GM23338 (cell line): Measurements from ENCODE around the gene FCER2. TPM values are rescaled to one million over a fixed set of nuclear protein-coding genes. Genes with fewer than 3 reads are reported as not detected.

ENCODE experiments used
- ATAC-seq: fragments of 200-7000 bp; cut with Tn5 transposase; 3 replicates; pipeline ENCODE4 v1.9.1; 2020
- DNase-seq: peaks from one replicate; pipeline ENCODE4 v3.0.0-alpha.2; 2015; ENCODE audit warnings: low spot score
- H2AFZ ChIP-seq: fragments of 200-600 bp; sonication (generic); 2 replicates; pipeline ENCODE4 v1.8.0; 2016; ENCODE audit warnings: antibody characterized with exemption, mild to moderate bottlenecking, moderate library complexity
- H3F3A ChIP-seq: fragments of 200-600 bp; sonication (generic); replicated peaks from 2 replicates; pipeline ENCODE4 v1.8.0; 2017; ENCODE audit warnings: antibody characterized with exemption, mixed run types, low read depth
- H3K27ac ChIP-seq: fragments of 200-600 bp; sonication (generic); 2 replicates; pipeline ENCODE4 v1.6.1; 2016; ENCODE audit warnings: low read depth
- H3K27me3 ChIP-seq: fragments of 200-600 bp; sonication (generic); 2 replicates; pipeline ENCODE4 v1.8.0; 2016; ENCODE audit warnings: mild to moderate bottlenecking, mixed run types, moderate library complexity; ENCODE audit not compliant: insufficient read depth
- H3K36me3 ChIP-seq: fragments of 200-600 bp; sonication (generic); 2 replicates; pipeline ENCODE4 v1.8.0; 2016; ENCODE audit warnings: mild to moderate bottlenecking; ENCODE audit not compliant: insufficient read depth
- H3K4me1 ChIP-seq: fragments of 200-600 bp; sonication (generic); 2 replicates; pipeline ENCODE4 v1.8.0; 2016; ENCODE audit warnings: mild to moderate bottlenecking, moderate library complexity; ENCODE audit not compliant: insufficient read depth
- H3K4me2 ChIP-seq: fragments of 200-600 bp; sonication (generic); 2 replicates; pipeline ENCODE4 v1.7.1; 2017; ENCODE audit warnings: mixed run types
- H3K4me3 ChIP-seq: fragments of 200-600 bp; sonication (generic); 2 replicates; pipeline ENCODE4 v1.6.1; 2016; ENCODE audit warnings: mixed run types
- H3K79me2 ChIP-seq: fragments of 200-600 bp; sonication (generic); replicated peaks from 2 replicates; pipeline ENCODE4 v1.8.0; 2017; ENCODE audit warnings: mild to moderate bottlenecking; ENCODE audit not compliant: insufficient read depth
- H3K9me2 ChIP-seq: fragments of 200-600 bp; sonication (generic); 2 replicates; pipeline ENCODE4 v1.8.0; 2017; ENCODE audit not compliant: insufficient read depth
- H4K20me1 ChIP-seq: fragments of 200-600 bp; sonication (generic); replicated peaks from 2 replicates; pipeline ENCODE4 v1.8.0; 2017; ENCODE audit warnings: mild to moderate bottlenecking; ENCODE audit not compliant: insufficient read depth
- H3K27ac Mint-ChIP-seq: 2 replicates; pipeline ENCODE4 v1.8.0; 2020; ENCODE audit warnings: inconsistent platforms, mild to moderate bottlenecking, moderate library complexity, mixed read lengths
- H3K27me3 Mint-ChIP-seq: 3 replicates; pipeline ENCODE4 v1.8.0; 2022; ENCODE audit warnings: low read depth, mild to moderate bottlenecking, moderate library complexity, mixed read lengths, inconsistent platforms; ENCODE audit not compliant: insufficient read depth, poor library complexity
- H3K36me3 Mint-ChIP-seq: 3 replicates; pipeline ENCODE4 v1.8.0; 2021; ENCODE audit warnings: low read depth, mild to moderate bottlenecking, inconsistent platforms, moderate library complexity, mixed read lengths
- H3K4me1 Mint-ChIP-seq: 3 replicates; pipeline ENCODE4 v1.8.0; 2020; ENCODE audit warnings: mild to moderate bottlenecking, inconsistent platforms, mixed read lengths
- H3K4me3 Mint-ChIP-seq: 3 replicates; pipeline ENCODE4 v1.8.0; 2021; ENCODE audit warnings: moderate library complexity, mild to moderate bottlenecking, inconsistent platforms, mixed read lengths
- H3K9me3 Mint-ChIP-seq: 3 replicates; pipeline ENCODE4 v1.8.0; 2020; ENCODE audit warnings: moderate library complexity, mild to moderate bottlenecking, inconsistent platforms, mixed read lengths
- CREB1 ChIP-seq: fragments of 250-450 bp; sonication (Bioruptor Pico); IDR thresholded peaks from 2 replicates; pipeline ENCODE4 v1.5.0; 2020; ENCODE audit warnings: low read depth, mild to moderate bottlenecking, moderate library complexity
- EZH2 ChIP-seq: fragments of 200-600 bp; sonication (generic); IDR thresholded peaks from one replicate; pipeline ENCODE4 v1.8.0; 2017; ENCODE audit warnings: antibody characterized with exemption, mild to moderate bottlenecking, low read depth; ENCODE audit not compliant: unreplicated experiment
- EZH2phosphoT487 ChIP-seq: fragments of 200-600 bp; sonication (generic); IDR thresholded peaks from one replicate; pipeline ENCODE4 v1.8.1; 2018; ENCODE audit warnings: antibody characterized with exemption; ENCODE audit not compliant: unreplicated experiment
- JUNB ChIP-seq: IDR thresholded peaks from one replicate; pipeline ENCODE4 v1.6.1; 2016; ENCODE audit warnings: antibody characterized with exemption; ENCODE audit not compliant: unreplicated experiment
- NANOG ChIP-seq: IDR thresholded peaks from 2 replicates; pipeline ENCODE4 v1.6.1; 2016; ENCODE audit warnings: antibody characterized with exemption, borderline replicate concordance
- POLR2AphosphoS5 ChIP-seq: IDR thresholded peaks from 2 replicates; pipeline ENCODE4 v1.6.1; 2016; ENCODE audit warnings: antibody characterized with exemption, low read depth
- STAT1 ChIP-seq: IDR thresholded peaks from one replicate; pipeline ENCODE4 v1.6.1; 2016; ENCODE audit warnings: antibody characterized with exemption; ENCODE audit not compliant: unreplicated experiment
- ZNF114 ChIP-seq: fragments of 250-450 bp; sonication (Bioruptor Pico); IDR thresholded peaks from 2 replicates; pipeline ENCODE4 v1.5.0; 2020; ENCODE audit warnings: mild to moderate bottlenecking, moderate library complexity
- ZNF331 ChIP-seq: fragments of 250-450 bp; sonication (Bioruptor Pico); IDR thresholded peaks from 2 replicates; pipeline ENCODE4 v1.5.0; 2020; ENCODE audit warnings: low read depth, mild to moderate bottlenecking, moderate library complexity
- polyA plus RNA-seq: library from polyadenylated mRNA; unstranded; fragments of >200 nt; fragmentation: Nextera tagmentation; extraction: Ambion mirVana; gene quantifications from 2 replicates; pipeline ENCODE4 v1.2.1, GENCODE V29; 2016
- total RNA-seq: library from RNA; depleted of rRNA; stranded (reverse); fragments of >200 nt; shearing (Covaris generic); gene quantifications from 2 replicates; pipeline ENCODE4 v1.2.3, GENCODE V29; 2014
- TF ChIP-seq, protein P1 (sequence below): IDR thresholded peaks from one replicate; pipeline ENCODE4 v1.6.1; 2018; ENCODE audit warnings: antibody characterized with exemption; ENCODE audit not compliant: unreplicated experiment
- TF ChIP-seq, protein P2 (sequence below): fragments of 250-450 bp; sonication (Bioruptor Pico); IDR thresholded peaks from 2 replicates; pipeline ENCODE4 v1.5.0; 2020; ENCODE audit warnings: mild to moderate bottlenecking, moderate library complexity
- TF ChIP-seq, protein P3 (sequence below): IDR thresholded peaks from 2 replicates; pipeline ENCODE4 v1.6.1; 2016; ENCODE audit warnings: antibody characterized with exemption

The FCER2 gene
- total and polyA plus RNA-seq, 2 experiments from 2014 or later = 0.29 TPM; not detected in 1

DNA sequence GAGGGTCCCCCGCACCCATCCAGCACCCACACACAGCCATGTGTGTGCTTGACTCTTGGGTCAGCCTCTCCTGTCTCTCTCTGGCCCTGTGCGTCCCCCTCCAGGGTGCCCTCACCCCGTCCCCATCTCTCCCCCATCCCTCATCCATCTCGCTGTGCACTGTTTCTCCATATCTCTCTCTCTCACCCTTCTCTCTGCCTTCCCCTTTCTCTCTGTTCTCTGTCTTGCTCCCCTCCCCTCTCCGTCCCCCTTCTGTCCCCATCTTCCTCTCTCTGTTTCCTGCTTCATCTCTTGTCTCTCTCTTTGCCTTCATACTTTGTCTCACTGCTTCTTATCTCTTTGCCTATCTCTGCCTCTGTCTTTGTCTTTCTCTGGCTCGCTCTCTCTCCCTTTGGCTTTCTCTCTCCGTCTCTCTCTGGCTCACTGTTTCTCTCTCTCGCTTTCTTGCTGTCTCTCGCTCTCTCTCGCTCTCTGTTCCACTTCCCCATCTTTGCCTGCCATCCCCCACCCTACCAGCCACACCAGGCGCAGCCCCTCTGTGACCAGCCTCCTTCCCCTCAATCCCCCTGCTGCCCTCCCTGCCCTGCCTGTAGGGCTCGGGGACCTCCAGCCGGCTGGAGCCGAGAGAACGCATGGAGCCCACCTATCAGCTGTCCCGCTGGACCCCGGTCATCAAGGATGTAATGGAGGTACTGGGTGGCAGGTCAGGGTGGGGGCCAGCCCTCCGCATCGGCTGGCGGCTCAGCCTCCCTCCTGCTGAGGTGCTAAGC, 56.1 kb downstream of the FCER2 start (continued):
- TF ChIP-seq, protein P1, sequence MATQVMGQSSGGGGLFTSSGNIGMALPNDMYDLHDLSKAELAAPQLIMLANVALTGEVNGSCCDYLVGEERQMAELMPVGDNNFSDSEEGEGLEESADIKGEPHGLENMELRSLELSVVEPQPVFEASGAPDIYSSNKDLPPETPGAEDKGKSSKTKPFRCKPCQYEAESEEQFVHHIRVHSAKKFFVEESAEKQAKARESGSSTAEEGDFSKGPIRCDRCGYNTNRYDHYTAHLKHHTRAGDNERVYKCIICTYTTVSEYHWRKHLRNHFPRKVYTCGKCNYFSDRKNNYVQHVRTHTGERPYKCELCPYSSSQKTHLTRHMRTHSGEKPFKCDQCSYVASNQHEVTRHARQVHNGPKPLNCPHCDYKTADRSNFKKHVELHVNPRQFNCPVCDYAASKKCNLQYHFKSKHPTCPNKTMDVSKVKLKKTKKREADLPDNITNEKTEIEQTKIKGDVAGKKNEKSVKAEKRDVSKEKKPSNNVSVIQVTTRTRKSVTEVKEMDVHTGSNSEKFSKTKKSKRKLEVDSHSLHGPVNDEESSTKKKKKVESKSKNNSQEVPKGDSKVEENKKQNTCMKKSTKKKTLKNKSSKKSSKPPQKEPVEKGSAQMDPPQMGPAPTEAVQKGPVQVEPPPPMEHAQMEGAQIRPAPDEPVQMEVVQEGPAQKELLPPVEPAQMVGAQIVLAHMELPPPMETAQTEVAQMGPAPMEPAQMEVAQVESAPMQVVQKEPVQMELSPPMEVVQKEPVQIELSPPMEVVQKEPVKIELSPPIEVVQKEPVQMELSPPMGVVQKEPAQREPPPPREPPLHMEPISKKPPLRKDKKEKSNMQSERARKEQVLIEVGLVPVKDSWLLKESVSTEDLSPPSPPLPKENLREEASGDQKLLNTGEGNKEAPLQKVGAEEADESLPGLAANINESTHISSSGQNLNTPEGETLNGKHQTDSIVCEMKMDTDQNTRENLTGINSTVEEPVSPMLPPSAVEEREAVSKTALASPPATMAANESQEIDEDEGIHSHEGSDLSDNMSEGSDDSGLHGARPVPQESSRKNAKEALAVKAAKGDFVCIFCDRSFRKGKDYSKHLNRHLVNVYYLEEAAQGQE = no peak
- TF ChIP-seq CREB1 (CRISPR knock-in tag) = no peak
- no peak for TF ChIP-seq JUNB
- TF ChIP-seq STAT1 = no peak

DNA sequence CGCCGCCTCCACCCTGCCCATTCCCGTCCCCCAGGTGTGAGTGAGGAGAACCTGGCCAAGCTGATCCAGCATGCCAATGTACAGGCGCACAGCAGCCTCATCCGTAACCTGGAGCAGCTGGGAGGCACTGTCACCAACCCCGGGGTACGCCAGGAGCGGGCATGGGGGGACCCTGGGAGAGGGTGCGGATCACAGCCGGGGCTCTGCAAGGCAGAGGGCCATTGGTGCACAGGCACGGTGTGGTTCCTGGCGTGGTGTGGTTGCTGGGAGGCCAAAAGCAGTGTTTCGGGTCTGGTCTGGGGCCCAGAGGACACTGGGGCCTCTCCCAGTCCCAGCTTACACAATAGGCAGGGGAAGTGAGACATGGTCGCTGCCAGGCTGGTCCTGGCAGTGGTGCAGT, 56.8 kb downstream of the FCER2 start:
- ATAC-seq = no peak
- no peak overlapping the region for H3K27ac ChIP-seq
- H3K27me3 ChIP-seq = no peaks in the 10 kb centered on the region
- no peak overlapping the region for H3K4me3 Mint-ChIP-seq
- no peak overlapping the region for H3K27ac Mint-ChIP-seq
- no peak overlapping the region for H3K4me2 ChIP-seq
- H3K79me2 ChIP-seq = no peaks in the 10 kb centered on the region
- no peak overlapping the region for H2AFZ ChIP-seq
- H3K36me3 Mint-ChIP-seq = peaks cover 3% of the 10 kb centered on the region; the same call in 1 of the 3 replicates
- DNase-seq = no peak
- H3K9me3 Mint-ChIP-seq = no peaks in the 10 kb centered on the region
- H4K20me1 ChIP-seq = no peaks in the 10 kb centered on the region; the same call in 1 of the 2 replicates
- H3K4me3 ChIP-seq = no peak overlapping the region
- H3K9me2 ChIP-seq = no peaks in the 10 kb centered on the region
- no peaks in the 10 kb centered on the region for H3K36me3 ChIP-seq
- peaks cover 2% of the 10 kb centered on the region for H3F3A ChIP-seq
- no peaks in the 10 kb centered on the region for H3K4me1 ChIP-seq
- H3K27me3 Mint-ChIP-seq = peaks cover 10% of the 10 kb centered on the region
- H3K4me1 Mint-ChIP-seq = no peaks in the 10 kb centered on the region
- no peak for TF ChIP-seq STAT1
- no peak for TF ChIP-seq JUNB
- no peak for TF ChIP-seq ZNF331
- TF ChIP-seq NANOG = no peak
- no peak for TF ChIP-seq CREB1 (CRISPR knock-in tag)
- TF ChIP-seq, protein P2, sequence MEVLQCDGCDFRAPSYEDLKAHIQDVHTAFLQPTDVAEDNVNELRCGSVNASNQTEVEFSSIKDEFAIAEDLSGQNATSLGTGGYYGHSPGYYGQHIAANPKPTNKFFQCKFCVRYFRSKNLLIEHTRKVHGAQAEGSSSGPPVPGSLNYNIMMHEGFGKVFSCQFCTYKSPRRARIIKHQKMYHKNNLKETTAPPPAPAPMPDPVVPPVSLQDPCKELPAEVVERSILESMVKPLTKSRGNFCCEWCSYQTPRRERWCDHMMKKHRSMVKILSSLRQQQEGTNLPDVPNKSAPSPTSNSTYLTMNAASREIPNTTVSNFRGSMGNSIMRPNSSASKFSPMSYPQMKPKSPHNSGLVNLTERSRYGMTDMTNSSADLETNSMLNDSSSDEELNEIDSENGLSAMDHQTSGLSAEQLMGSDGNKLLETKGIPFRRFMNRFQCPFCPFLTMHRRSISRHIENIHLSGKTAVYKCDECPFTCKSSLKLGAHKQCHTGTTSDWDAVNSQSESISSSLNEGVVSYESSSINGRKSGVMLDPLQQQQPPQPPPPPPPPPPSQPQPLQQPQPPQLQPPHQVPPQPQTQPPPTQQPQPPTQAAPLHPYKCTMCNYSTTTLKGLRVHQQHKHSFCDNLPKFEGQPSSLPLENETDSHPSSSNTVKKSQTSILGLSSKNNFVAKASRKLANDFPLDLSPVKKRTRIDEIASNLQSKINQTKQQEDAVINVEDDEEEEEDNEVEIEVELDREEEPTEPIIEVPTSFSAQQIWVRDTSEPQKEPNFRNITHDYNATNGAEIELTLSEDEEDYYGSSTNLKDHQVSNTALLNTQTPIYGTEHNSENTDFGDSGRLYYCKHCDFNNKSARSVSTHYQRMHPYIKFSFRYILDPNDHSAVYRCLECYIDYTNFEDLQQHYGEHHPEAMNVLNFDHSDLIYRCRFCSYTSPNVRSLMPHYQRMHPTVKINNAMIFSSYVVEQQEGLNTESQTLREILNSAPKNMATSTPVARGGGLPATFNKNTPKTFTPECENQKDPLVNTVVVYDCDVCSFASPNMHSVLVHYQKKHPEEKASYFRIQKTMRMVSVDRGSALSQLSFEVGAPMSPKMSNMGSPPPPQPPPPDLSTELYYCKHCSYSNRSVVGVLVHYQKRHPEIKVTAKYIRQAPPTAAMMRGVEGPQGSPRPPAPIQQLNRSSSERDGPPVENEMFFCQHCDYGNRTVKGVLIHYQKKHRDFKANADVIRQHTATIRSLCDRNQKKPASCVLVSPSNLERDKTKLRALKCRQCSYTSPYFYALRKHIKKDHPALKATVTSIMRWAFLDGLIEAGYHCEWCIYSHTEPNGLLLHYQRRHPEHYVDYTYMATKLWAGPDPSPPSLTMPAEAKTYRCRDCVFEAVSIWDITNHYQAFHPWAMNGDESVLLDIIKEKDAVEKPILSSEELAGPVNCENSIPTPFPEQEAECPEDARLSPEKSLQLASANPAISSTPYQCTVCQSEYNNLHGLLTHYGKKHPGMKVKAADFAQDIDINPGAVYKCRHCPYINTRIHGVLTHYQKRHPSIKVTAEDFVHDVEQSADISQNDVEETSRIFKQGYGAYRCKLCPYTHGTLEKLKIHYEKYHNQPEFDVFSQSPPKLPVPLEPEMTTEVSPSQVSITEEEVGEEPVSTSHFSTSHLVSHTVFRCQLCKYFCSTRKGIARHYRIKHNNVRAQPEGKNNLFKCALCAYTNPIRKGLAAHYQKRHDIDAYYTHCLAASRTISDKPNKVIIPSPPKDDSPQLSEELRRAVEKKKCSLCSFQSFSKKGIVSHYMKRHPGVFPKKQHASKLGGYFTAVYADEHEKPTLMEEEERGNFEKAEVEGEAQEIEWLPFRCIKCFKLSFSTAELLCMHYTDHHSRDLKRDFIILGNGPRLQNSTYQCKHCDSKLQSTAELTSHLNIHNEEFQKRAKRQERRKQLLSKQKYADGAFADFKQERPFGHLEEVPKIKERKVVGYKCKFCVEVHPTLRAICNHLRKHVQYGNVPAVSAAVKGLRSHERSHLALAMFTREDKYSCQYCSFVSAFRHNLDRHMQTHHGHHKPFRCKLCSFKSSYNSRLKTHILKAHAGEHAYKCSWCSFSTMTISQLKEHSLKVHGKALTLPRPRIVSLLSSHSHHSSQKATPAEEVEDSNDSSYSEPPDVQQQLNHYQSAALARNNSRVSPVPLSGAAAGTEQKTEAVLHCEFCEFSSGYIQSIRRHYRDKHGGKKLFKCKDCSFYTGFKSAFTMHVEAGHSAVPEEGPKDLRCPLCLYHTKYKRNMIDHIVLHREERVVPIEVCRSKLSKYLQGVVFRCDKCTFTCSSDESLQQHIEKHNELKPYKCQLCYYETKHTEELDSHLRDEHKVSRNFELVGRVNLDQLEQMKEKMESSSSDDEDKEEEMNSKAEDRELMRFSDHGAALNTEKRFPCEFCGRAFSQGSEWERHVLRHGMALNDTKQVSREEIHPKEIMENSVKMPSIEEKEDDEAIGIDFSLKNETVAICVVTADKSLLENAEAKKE = no peak
- no peak for TF ChIP-seq POLR2AphosphoS5
- TF ChIP-seq, protein P3, sequence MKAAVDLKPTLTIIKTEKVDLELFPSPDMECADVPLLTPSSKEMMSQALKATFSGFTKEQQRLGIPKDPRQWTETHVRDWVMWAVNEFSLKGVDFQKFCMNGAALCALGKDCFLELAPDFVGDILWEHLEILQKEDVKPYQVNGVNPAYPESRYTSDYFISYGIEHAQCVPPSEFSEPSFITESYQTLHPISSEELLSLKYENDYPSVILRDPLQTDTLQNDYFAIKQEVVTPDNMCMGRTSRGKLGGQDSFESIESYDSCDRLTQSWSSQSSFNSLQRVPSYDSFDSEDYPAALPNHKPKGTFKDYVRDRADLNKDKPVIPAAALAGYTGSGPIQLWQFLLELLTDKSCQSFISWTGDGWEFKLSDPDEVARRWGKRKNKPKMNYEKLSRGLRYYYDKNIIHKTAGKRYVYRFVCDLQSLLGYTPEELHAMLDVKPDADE = no peak
- no peak for TF ChIP-seq EZH2phosphoT487
- TF ChIP-seq ZNF114 (CRISPR knock-in tag) = no peak
- no peak for TF ChIP-seq EZH2
